Breast epithelium (tissue), 4 donors: ENCODE measurements around the gene CTNND2. TPM values are rescaled to one million over a fixed set of nuclear protein-coding genes. Genes with fewer than 3 reads are reported as not detected.

ENCODE experiments used
- DNase-seq, 2 donors: peaks; one replicate each; pipeline ENCODE4 v3.0.0-alpha.2; 2019; ENCODE audit warnings: low spot score in 2 of 2
- H3K27ac ChIP-seq, 2 donors: fragments of 200-600 bp; sonication (generic) in 1 of 2; one replicate each; pipeline ENCODE4 v1.5.1; 2016 to 2019; ENCODE audit warnings: mild to moderate bottlenecking in 1 of 2
- H3K27me3 ChIP-seq, 2 donors: fragments of 200-600 bp; sonication (generic) in 1 of 2; one replicate each; pipeline versions ENCODE4 v1.5.1 to v1.6.0; 2017 to 2019; ENCODE audit warnings: control low read depth in 1 of 2, mild to moderate bottlenecking in 1 of 2
- H3K36me3 ChIP-seq: fragments of 200-600 bp; one replicate; pipeline ENCODE4 v1.5.1; 2019
- H3K4me1 ChIP-seq, 2 donors: fragments of 200-600 bp; sonication (generic); one replicate each; pipeline ENCODE4 v1.5.1; 2016 to 2019; ENCODE audit warnings: control low read depth in 1 of 2
- H3K4me3 ChIP-seq, 3 donors: fragments of 200-600 bp; sonication (generic); 1 replicate in 2 of 3; 2 replicates in 1 of 3; pipeline ENCODE4 v1.5.1; 2016 to 2019; ENCODE audit warnings: mild to moderate bottlenecking in 3 of 3, moderate library complexity in 2 of 3
- H3K9me3 ChIP-seq, 2 donors: fragments of 200-600 bp; sonication (generic) in 1 of 2; one replicate each; pipeline ENCODE4 v1.5.1; 2016 to 2019; ENCODE audit warnings: control low read depth in 1 of 2
- POLR2A ChIP-seq: fragments of 450-650 bp; IDR thresholded peaks from one replicate; pipeline ENCODE4 v1.6.1; 2016; ENCODE audit warnings: antibody characterized with exemption, mild to moderate bottlenecking, moderate library complexity
- POLR2AphosphoS5 ChIP-seq, 3 donors: sonication (generic); formaldehyde crosslinking; IDR thresholded peaks; one replicate each; pipeline ENCODE4 v1.6.1; 2017; ENCODE audit warnings: antibody characterized with exemption in 3 of 3
- intact Hi-C: fragments of 100-400 bp; cut with DNase I; formaldehyde crosslinking; loops from one replicate; pipeline ENCODE4 v1.15.1; 2023; ENCODE audit warnings: low total_unique reads
- total RNA-seq, 3 donors: library from RNA; depleted of rRNA; stranded (reverse); fragments of >200 nt; gene quantifications; one replicate each; pipeline ENCODE4 v1.1.0, GENCODE V29; 2016
- TF ChIP-seq, protein P1 (sequence below), 3 donors: fragments of 450-650 bp; IDR thresholded peaks; one replicate each; pipeline ENCODE4 v1.5.1; 2016 to 2017; ENCODE audit warnings: antibody characterized with exemption in 3 of 3, mild to moderate bottlenecking in 3 of 3, moderate library complexity in 3 of 3

The CTNND2 gene
- total RNA-seq, 3 donors from 2014 or later, result 3.3 to 6.0 TPM; not detected in 1

DNA sequence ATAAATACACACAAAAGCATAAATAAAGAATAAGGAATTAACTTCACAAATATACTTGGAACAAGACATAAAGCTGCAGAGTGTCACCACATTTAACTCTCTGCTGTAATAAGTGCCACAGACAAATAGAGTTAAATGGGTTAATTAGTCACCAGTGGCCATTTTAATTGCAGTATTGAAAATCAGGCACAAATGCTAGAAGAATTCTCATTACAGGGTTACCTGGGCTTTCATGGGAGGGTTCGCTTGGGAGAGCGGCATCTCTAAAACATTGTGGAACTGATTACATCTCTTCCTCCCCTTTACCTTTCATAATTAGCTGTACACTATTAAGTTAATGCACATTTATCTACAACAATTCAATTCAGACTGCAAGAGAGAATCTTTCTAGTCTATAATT lies 637.9 kb downstream of the CTNND2 start:
- Histone ChIP-seq H3K27me3 (no peaks in the 10 kb centered on the region), H3K9me3 (no peaks in the 10 kb centered on the region), H3K36me3 (no peaks in the 10 kb centered on the region), H3K4me1 (no peaks in the 10 kb centered on the region), H3K4me3 (no peak overlapping the region), H3K27ac (no peak overlapping the region)
- TF ChIP-seq, protein P1, sequence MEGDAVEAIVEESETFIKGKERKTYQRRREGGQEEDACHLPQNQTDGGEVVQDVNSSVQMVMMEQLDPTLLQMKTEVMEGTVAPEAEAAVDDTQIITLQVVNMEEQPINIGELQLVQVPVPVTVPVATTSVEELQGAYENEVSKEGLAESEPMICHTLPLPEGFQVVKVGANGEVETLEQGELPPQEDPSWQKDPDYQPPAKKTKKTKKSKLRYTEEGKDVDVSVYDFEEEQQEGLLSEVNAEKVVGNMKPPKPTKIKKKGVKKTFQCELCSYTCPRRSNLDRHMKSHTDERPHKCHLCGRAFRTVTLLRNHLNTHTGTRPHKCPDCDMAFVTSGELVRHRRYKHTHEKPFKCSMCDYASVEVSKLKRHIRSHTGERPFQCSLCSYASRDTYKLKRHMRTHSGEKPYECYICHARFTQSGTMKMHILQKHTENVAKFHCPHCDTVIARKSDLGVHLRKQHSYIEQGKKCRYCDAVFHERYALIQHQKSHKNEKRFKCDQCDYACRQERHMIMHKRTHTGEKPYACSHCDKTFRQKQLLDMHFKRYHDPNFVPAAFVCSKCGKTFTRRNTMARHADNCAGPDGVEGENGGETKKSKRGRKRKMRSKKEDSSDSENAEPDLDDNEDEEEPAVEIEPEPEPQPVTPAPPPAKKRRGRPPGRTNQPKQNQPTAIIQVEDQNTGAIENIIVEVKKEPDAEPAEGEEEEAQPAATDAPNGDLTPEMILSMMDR (IDR thresholded peaks at IDR 0.05), result no peak
- TF ChIP-seq POLR2A, result no peak
- no peak for TF ChIP-seq POLR2AphosphoS5 (IDR thresholded peaks at IDR 0.05)
- DNase-seq, result no peak
- intact Hi-C loops, result loop anchor here (10.0 kb wide), 1 partner anchor 952 kb away; no protein-coding TSS in a partner anchor

DNA sequence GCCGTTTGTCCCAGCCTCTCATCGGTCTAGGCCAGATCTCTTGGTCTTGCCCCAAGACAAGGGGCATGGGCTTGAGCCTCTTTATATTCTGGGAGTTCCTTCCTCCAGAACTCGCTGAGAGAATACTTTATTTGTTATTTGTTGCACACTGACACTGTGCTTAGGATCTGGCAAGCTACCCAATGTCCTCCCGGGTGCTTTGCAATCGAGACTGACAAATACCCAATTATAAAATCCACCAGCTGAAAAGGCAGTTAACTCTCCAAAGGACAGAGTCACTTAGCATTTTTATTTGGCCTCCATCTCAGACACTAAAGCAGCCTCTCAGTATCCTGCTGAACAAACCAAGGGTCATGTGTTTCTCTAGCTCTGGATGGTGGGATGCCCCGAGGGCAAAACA lies 643.0 kb downstream of the CTNND2 start:
- Histone ChIP-seq H3K27ac (no peak overlapping the region), H3K9me3 (no peaks in the 10 kb centered on the region), H3K36me3 (no peaks in the 10 kb centered on the region), H3K27me3 (no peaks in the 10 kb centered on the region), H3K4me1 (no peaks in the 10 kb centered on the region), H3K4me3 (no peak overlapping the region)
- no peak for DNase-seq
- intact Hi-C loops, result loop anchor here (10.0 kb wide), 1 partner anchor 946 kb away; no protein-coding TSS in a partner anchor
- TF ChIP-seq, protein P1 (IDR thresholded peaks at IDR 0.05), result no peak
- TF ChIP-seq POLR2AphosphoS5 (IDR thresholded peaks at IDR 0.05), result no peak
- TF ChIP-seq POLR2A, result no peak

- no peaks in the 10 kb centered on the region for H3K36me3 ChIP-seq
- no peak overlapping the region for H3K27ac ChIP-seq
- H3K4me1 ChIP-seq, result no peaks in the 10 kb centered on the region
- no peak overlapping the region for H3K4me3 ChIP-seq
- DNase-seq, result no peak
- intact Hi-C loops, result no loop called here
- TF ChIP-seq POLR2AphosphoS5 (IDR thresholded peaks at IDR 0.05) (no peak), POLR2A (no peak)
- TF ChIP-seq, protein P1 (IDR thresholded peaks at IDR 0.05), result no peak
- no peaks in the 10 kb centered on the region for H3K27me3 ChIP-seq
- no peaks in the 10 kb centered on the region for H3K9me3 ChIP-seq
Observed at GRCh38 chr5:11258001-11258400, 646.2 kb downstream of the CTNND2 start.

GRCh38 chr5:11252523-11252922 lies 651.7 kb downstream of the CTNND2 start:
- Histone ChIP-seq H3K27ac (no peak overlapping the region), H3K4me1 (no peaks in the 10 kb centered on the region), H3K4me3 (no peak overlapping the region), H3K36me3 (no peaks in the 10 kb centered on the region), H3K9me3 (no peaks in the 10 kb centered on the region), H3K27me3 (no peaks in the 10 kb centered on the region)
- TF ChIP-seq POLR2A (no peak), POLR2AphosphoS5 (IDR thresholded peaks at IDR 0.05) (no peak)
- TF ChIP-seq, protein P1 (IDR thresholded peaks at IDR 0.05), result no peak
- intact Hi-C loops, result no loop called here
- DNase-seq, result no peak

GRCh38 chr5:11252075-11252474 lies 652.2 kb downstream of the CTNND2 start:
- Histone ChIP-seq H3K9me3 (no peaks in the 10 kb centered on the region), H3K4me3 (no peak overlapping the region), H3K27me3 (no peaks in the 10 kb centered on the region), H3K36me3 (no peaks in the 10 kb centered on the region), H3K4me1 (no peaks in the 10 kb centered on the region), H3K27ac (no peak overlapping the region)
- DNase-seq, result no peak
- TF ChIP-seq POLR2A, result no peak
- TF ChIP-seq, protein P1 (IDR thresholded peaks at IDR 0.05), result no peak
- no peak for TF ChIP-seq POLR2AphosphoS5 (IDR thresholded peaks at IDR 0.05)
- intact Hi-C loops, result no loop called here
